ENCODE results near the gene ZP1. TPM values are rescaled to one million over a fixed set of nuclear protein-coding genes. Genes with fewer than 3 reads are reported as not detected.

The ZP1 gene
- total and polyA plus RNA-seq, 2 of the 13 experiments (the other 11 are each of a cell fraction or from before 2014, with no cell fraction given), result 0.16 TPM; not detected in 1

DNA sequence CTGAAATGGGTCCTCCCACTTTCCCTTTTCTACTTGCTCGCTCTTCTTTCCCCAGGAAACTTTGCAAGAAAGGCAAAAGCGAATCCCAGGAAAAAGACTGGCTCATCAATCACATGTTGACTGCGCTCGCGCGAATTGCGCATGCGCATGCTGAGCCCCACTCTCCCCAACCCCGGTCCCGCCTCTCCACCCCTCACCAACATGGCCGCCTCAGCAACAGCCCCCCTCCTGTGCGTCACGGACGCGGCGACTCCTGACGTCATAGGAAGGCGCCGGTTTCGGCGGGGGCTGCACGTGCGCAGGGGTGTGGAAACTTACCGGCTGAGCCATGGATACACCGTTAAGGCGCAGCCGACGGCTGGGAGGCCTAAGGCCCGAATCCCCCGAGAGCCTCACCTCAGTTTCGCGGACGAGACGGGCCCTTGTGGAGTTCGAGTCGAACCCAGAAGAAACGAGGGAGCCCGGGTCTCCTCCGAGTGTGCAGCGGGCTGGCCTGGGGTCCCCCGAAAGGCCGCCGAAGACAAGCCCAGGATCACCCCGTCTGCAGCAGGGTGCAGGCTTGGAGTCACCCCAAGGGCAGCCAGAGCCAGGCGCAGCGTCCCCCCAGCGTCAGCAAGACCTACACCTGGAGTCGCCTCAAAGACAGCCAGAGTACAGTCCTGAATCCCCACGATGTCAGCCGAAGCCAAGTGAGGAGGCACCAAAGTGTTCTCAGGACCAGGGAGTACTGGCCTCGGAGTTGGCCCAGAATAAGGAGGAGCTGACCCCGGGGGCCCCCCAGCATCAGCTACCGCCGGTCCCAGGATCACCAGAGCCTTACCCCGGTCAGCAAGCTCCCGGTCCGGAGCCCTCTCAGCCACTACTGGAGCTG is 25.3 kb upstream of the ZP1 start, which contains the start of gene CCDC86 (continued):
- TF ChIP-seq ZNF260 (CRISPR knock-in tag; IDR thresholded peaks at IDR 0.05; ENCODE audit: borderline replicate concordance, low read depth) (no peak), GABPA (IDR thresholded peaks at IDR 0.05; ENCODE audit: low read depth, low read length) (no peak), GABPA (CRISPR knock-in tag; IDR thresholded peaks at IDR 0.05; ENCODE audit: low read depth) (peak; percentile 80), DR1 (CRISPR knock-in tag; IDR thresholded peaks at IDR 0.05) (0 out of 2 replicates have a peak, but pooled peaks have one; percentile 45), FOXM1 (CRISPR knock-in tag; IDR thresholded peaks at IDR 0.05) (0 out of 2 replicates have a peak, but pooled peaks have one; percentile 40), SRSF4 (IDR thresholded peaks at IDR 0.05; ENCODE audit: low read depth, low read length, poor library complexity, severe bottlenecking) (no peak), RFXANK (CRISPR knock-in tag; IDR thresholded peaks at IDR 0.05) (0 out of 2 replicates have a peak, but pooled peaks have one; percentile 74), ZSCAN29 (CRISPR knock-in tag; conservative IDR thresholded peaks at IDR 0.05) (no peak), MIER2 (CRISPR knock-in tag; IDR thresholded peaks at IDR 0.05) (no peak), MED8 (CRISPR knock-in tag; IDR thresholded peaks at IDR 0.05; ENCODE audit: insufficient replicate concordance) (no peak), TSC22D2 (CRISPR knock-in tag; IDR thresholded peaks at IDR 0.05; ENCODE audit: borderline replicate concordance) (peak; percentile 87; the same call in 1 of the 2 replicates), HCFC1 (IDR thresholded peaks at IDR 0.05; ENCODE audit: low read depth, low read length) (peak; percentile 85), HDAC2 (CRISPR knock-in tag; IDR thresholded peaks at IDR 0.05) (peak; percentile 92), ZKSCAN5 (CRISPR knock-in tag; IDR thresholded peaks at IDR 0.05) (no peak), FOXK1 (CRISPR knock-in tag; IDR thresholded peaks at IDR 0.05; ENCODE audit: borderline replicate concordance, low read depth) (peak; percentile 98; the same call in 1 of the 2 replicates), HOXA5 (CRISPR knock-in tag; IDR thresholded peaks at IDR 0.05) (peak; percentile 79), GTF2F1 (IDR thresholded peaks at IDR 0.05; ENCODE audit: low read length) (no peak), SRF (IDR thresholded peaks at IDR 0.05; ENCODE audit: low read depth, low read length) (peak; percentile 82), SIN3A (IDR thresholded peaks at IDR 0.05; ENCODE audit: borderline replicate concordance, low read depth, low read length) (peak; percentile 98), TCF7 (IDR thresholded peaks at IDR 0.05; ENCODE audit: low read depth) (no peak), NFE2L1 (CRISPR knock-in tag; IDR thresholded peaks at IDR 0.05; ENCODE audit: borderline replicate concordance) (no peak), GLI4 (CRISPR knock-in tag; IDR thresholded peaks at IDR 0.05; ENCODE audit: borderline replicate concordance) (0 out of 2 replicates have a peak, but pooled peaks have one; percentile 59), ZZZ3 (CRISPR knock-in tag; IDR thresholded peaks at IDR 0.05; ENCODE audit: borderline replicate concordance) (peak; percentile 63; the same call in 1 of the 2 replicates), NFRKB (IDR thresholded peaks at IDR 0.05) (no peak), MAFF (IDR thresholded peaks at IDR 0.05; ENCODE audit: low read depth, low read length) (peak; percentile 39; the same call in 1 of the 2 replicates), HIVEP1 (CRISPR knock-in tag; IDR thresholded peaks at IDR 0.05) (peak; percentile 64)
- TF ChIP-seq, protein P1, sequence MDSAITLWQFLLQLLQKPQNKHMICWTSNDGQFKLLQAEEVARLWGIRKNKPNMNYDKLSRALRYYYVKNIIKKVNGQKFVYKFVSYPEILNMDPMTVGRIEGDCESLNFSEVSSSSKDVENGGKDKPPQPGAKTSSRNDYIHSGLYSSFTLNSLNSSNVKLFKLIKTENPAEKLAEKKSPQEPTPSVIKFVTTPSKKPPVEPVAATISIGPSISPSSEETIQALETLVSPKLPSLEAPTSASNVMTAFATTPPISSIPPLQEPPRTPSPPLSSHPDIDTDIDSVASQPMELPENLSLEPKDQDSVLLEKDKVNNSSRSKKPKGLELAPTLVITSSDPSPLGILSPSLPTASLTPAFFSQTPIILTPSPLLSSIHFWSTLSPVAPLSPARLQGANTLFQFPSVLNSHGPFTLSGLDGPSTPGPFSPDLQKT (CRISPR knock-in tag; IDR thresholded peaks at IDR 0.05; ENCODE audit: borderline replicate concordance), result no peak
- TF ChIP-seq, protein P2, sequence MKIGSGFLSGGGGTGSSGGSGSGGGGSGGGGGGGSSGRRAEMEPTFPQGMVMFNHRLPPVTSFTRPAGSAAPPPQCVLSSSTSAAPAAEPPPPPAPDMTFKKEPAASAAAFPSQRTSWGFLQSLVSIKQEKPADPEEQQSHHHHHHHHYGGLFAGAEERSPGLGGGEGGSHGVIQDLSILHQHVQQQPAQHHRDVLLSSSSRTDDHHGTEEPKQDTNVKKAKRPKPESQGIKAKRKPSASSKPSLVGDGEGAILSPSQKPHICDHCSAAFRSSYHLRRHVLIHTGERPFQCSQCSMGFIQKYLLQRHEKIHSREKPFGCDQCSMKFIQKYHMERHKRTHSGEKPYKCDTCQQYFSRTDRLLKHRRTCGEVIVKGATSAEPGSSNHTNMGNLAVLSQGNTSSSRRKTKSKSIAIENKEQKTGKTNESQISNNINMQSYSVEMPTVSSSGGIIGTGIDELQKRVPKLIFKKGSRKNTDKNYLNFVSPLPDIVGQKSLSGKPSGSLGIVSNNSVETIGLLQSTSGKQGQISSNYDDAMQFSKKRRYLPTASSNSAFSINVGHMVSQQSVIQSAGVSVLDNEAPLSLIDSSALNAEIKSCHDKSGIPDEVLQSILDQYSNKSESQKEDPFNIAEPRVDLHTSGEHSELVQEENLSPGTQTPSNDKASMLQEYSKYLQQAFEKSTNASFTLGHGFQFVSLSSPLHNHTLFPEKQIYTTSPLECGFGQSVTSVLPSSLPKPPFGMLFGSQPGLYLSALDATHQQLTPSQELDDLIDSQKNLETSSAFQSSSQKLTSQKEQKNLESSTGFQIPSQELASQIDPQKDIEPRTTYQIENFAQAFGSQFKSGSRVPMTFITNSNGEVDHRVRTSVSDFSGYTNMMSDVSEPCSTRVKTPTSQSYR (CRISPR knock-in tag; IDR thresholded peaks at IDR 0.05; ENCODE audit: borderline replicate concordance), result peak; percentile 88; the same call in 1 of the 2 replicates
